ENCODE data around the gene KANSL1.

KANSL1 gene

DNA sequence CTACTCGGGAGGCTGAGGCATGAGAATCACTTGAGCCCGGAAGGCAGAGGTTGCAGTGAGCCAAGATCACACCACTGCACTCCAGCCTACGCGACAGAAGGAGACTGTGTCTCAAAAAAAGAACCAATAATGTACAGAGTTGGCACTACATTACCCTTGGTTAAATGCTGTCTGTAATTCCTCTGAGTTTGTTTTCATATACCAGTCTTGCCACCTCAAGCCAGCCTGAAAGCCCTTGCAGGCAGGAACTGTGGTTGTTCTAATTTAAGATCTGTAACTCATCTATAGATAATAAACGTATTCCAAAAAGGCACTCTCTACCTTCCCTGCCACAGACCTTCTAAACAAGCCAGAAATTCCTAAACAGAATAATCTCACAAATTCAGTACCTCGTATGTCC, 4.3 kb upstream of the KANSL1 start:
- TF ChIP-seq, protein P1, sequence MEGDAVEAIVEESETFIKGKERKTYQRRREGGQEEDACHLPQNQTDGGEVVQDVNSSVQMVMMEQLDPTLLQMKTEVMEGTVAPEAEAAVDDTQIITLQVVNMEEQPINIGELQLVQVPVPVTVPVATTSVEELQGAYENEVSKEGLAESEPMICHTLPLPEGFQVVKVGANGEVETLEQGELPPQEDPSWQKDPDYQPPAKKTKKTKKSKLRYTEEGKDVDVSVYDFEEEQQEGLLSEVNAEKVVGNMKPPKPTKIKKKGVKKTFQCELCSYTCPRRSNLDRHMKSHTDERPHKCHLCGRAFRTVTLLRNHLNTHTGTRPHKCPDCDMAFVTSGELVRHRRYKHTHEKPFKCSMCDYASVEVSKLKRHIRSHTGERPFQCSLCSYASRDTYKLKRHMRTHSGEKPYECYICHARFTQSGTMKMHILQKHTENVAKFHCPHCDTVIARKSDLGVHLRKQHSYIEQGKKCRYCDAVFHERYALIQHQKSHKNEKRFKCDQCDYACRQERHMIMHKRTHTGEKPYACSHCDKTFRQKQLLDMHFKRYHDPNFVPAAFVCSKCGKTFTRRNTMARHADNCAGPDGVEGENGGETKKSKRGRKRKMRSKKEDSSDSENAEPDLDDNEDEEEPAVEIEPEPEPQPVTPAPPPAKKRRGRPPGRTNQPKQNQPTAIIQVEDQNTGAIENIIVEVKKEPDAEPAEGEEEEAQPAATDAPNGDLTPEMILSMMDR (IDR thresholded peaks at IDR 0.05; ENCODE audit: low read depth, low read length): no peak
- TF ChIP-seq, protein P2, sequence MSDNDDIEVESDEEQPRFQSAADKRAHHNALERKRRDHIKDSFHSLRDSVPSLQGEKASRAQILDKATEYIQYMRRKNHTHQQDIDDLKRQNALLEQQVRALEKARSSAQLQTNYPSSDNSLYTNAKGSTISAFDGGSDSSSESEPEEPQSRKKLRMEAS (IDR thresholded peaks at IDR 0.05; ENCODE audit: low read depth, low read length): no peak
- TF ChIP-seq POLR2A (IDR thresholded peaks at IDR 0.05; ENCODE audit: extremely low read depth, insufficient read length) (no peak), MYC (IDR thresholded peaks at IDR 0.05; ENCODE audit: low read depth, low read length) (no peak)
- H3K4me3 ChIP-seq (ENCODE audit: low read depth, low read length): no peak overlapping the region
- DNase-seq (ENCODE audit: low read depth): no peak

DNA sequence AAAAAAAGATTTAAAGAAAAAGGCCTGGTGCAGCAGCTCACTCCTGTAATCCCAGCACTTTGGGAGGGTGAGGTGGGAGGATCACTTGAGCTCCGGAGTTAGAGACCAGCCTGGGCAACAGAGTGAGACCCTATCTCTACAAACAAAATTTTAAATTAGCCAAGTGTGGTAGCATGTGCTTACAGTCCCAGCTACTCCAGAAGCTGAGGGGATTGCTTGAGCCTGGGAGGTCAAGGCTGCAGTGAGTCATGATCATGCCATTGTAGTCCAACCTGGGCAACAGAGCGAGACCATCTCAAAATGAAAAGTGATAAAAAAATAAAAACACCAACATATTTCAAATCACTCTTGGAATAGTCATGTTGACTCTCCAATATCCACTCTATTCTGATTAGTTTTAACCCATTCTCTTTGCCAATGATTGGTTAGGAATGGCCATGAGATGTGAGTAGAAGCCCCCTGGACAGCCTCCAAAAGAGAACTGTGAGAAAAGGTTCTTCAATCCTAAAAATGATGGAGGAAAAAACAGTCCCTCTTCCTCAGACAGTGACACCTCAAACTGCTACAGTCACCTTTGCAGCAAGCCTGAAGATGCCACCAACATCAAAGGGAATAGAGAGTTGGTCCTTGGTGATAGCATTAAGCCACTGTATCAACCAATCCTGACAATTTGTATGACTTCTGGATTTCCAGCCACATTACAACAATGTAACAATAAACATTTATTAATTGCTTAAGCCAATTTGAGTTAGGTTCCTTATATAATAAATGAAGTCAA, 2.9 kb upstream of the KANSL1 start:
- TF ChIP-seq MYC (IDR thresholded peaks at IDR 0.05; ENCODE audit: low read depth, low read length) (no peak), POLR2A (IDR thresholded peaks at IDR 0.05; ENCODE audit: extremely low read depth, insufficient read length) (no peak)
- TF ChIP-seq, protein P2 (IDR thresholded peaks at IDR 0.05; ENCODE audit: low read depth, low read length): no peak
- TF ChIP-seq, protein P1 (IDR thresholded peaks at IDR 0.05; ENCODE audit: low read depth, low read length): no peak
- DNase-seq (ENCODE audit: low read depth): no peak
- H3K4me3 ChIP-seq (ENCODE audit: low read depth, low read length): no peak overlapping the region

DNA sequence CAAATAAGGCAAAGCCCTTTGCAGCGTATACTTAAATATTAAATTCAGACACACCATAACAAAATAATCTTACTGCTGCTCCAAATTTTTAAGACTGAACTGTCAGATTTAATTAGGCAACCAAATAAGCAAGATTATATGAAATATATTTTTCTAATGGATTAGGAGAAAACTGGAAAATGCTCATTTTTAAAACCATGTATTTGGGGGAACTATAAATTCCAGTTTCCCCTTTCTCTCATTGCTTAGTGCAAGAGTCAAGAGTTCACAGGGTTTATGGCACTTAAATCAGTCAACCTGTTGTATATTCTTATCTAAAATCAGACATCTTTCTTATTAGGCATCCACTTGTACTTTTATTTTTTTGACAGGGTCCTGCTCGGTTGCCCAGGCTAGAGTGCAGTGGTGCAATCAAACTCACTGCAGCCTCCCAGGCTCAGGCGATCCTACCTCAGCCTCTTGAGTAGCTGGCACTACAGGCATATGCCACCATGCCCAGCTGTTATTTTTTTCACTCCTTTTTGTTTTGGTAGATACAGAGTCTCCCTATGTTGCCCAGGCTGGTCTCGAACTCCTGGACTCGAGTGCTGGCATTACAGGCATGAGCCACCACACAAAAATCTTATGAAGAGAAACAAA, 2.1 kb upstream of the KANSL1 start:
- peak; percentile 45 for DNase-seq (ENCODE audit: low read depth)
- TF ChIP-seq, protein P2 (IDR thresholded peaks at IDR 0.05; ENCODE audit: low read depth, low read length): no peak
- TF ChIP-seq MYC (IDR thresholded peaks at IDR 0.05; ENCODE audit: low read depth, low read length): no peak
- H3K4me3 ChIP-seq (ENCODE audit: low read depth, low read length): peak overlapping the region; percentile 70

DNA sequence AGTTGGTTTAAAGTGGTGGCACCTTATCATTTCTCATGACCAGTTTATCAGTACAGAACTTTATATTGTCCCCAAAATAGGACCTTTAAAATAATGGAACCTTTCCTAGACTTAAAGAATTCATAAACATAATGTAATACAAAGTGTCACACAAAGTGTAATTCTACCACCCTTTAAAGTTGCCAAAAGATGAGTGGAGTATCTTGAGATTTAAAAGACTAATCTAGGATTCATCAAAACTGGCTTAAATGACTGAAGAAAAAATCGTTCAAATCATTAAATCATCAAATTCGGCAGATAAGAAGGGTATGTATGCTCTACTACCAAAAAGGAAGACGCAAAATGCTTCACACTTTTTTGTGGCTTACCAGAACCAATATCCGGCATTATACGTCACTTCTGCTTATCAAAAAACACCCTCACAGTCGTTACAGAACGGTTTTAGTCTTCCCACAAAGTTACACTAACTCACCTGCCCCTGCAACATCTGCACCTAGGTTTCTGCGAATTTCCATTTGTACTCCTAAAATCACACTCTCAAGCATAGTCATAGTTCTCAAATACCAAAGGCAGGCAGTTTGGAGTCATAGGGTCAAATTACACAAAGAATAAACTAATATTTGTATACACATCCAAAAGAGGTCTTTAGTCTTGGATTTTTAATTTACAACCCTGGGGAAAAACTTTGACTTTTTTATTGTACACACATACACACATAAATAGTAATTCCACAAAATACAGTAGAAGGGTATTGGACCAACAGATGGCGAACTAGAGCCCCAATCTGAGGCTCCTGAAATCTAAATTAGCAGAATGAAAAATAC, 1.4 kb upstream of the KANSL1 start:
- DNase-seq (ENCODE audit: low read depth): peak; percentile 90
- peak overlapping the region; percentile 70 for H3K4me3 ChIP-seq (ENCODE audit: low read depth, low read length)
- TF ChIP-seq POLR2A (IDR thresholded peaks at IDR 0.05; ENCODE audit: extremely low read depth, insufficient read length): peak; percentile 67
- TF ChIP-seq, protein P1 (IDR thresholded peaks at IDR 0.05; ENCODE audit: low read depth, low read length): peak; percentile 57
- TF ChIP-seq, protein P2 (IDR thresholded peaks at IDR 0.05; ENCODE audit: low read depth, low read length): peak; percentile 59
- peak; percentile 64; the same call in 1 of the 2 replicates for TF ChIP-seq MYC (IDR thresholded peaks at IDR 0.05; ENCODE audit: low read depth, low read length)

DNA sequence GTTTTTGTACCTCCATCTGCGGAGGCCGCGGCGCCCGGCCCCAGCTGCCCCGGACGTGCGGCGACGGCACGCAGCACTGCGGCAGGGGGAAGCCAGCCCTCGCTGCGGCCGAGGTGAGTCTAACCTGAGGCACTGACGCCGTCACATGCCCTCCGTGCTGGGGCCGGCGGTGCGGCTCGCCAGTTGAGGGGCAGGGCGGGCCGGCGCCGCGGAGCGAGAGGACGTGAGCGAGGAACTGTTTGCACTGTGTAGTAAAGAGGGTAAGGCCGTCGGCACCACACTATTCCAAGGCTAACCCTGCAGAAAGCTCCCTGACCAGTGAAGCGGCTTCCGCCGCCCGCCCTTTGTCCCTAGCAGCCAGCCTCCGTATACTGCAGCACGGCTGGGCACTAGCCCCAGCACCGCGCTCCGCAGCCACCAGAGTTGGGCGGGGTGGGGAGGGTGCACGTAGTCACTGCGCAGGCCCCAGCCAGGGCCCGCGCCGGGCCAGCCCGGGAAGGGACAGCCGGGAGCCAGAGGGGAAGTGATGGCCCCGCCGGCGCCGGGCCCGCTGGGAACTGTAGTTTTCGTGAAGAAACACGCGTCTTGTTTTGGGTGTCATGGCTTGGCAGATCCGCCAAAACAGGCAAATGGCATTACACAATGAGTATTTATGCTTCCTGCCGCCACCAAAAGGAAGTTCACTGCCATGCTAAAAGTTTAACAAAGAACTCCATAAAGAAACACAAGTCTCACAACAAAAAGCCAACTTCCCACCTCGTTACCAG, 580 bp upstream of the KANSL1 start:
- H3K4me3 ChIP-seq (ENCODE audit: low read depth, low read length): peak overlapping the region; percentile 84
- TF ChIP-seq POLR2A (IDR thresholded peaks at IDR 0.05; ENCODE audit: extremely low read depth, insufficient read length) (peak; percentile 98), MYC (IDR thresholded peaks at IDR 0.05; ENCODE audit: low read depth, low read length) (peak; percentile 99)
- TF ChIP-seq, protein P2 (IDR thresholded peaks at IDR 0.05; ENCODE audit: low read depth, low read length): peak; percentile 95
- TF ChIP-seq, protein P1 (IDR thresholded peaks at IDR 0.05; ENCODE audit: low read depth, low read length): no peak
- DNase-seq (ENCODE audit: low read depth): peak; percentile 100

Measured in NB4 (cell line).